CD4-positive, alpha-beta memory T cell (primary cell): ENCODE measurements around the gene DOCK4. TPM values are rescaled to one million over a fixed set of nuclear protein-coding genes. Genes with fewer than 3 reads are reported as not detected.

Source experiments
- CTCF ChIA-PET: fragments of 350-600 bp; sonication (Branson Sonifier 250); formaldehyde crosslinking; loops from one replicate; lab custom pipeline; 2021; ENCODE audit warnings: inconsistent platforms; ENCODE audit not compliant: partially characterized antibody; lab: Charles Lee
- POLR2A ChIA-PET: fragments of 350-600 bp; sonication (Branson Sonifier 250); formaldehyde crosslinking; loops from one replicate; lab custom pipeline; 2021; ENCODE audit not compliant: partially characterized antibody; lab: Charles Lee
- DNase-seq, 5 donors: peaks; one replicate each; pipeline versions ENCODE4 v3.0.0 to v3.0.0-alpha.2; 2020 to 2022; ENCODE audit warnings: mixed read lengths in 1 of 5
- H3K27ac ChIP-seq: one replicate; pipeline ENCODE4 v1.7.0; 2013; ENCODE audit warnings: low read depth, low read length
- H3K27me3 ChIP-seq: 2 replicates; pipeline ENCODE4 v1.7.0; 2013; ENCODE audit warnings: mild to moderate bottlenecking, low read length, moderate library complexity; ENCODE audit not compliant: insufficient read depth
- H3K36me3 ChIP-seq: 2 replicates; pipeline ENCODE4 v1.7.0; 2013; ENCODE audit warnings: mild to moderate bottlenecking, low read length, moderate library complexity; ENCODE audit not compliant: insufficient read depth
- H3K4me1 ChIP-seq: 2 replicates; pipeline ENCODE4 v1.7.0; 2013; ENCODE audit warnings: mild to moderate bottlenecking, low read length, moderate library complexity; ENCODE audit not compliant: insufficient read depth
- H3K4me3 ChIP-seq, 2 donors: one replicate each; pipeline ENCODE4 v1.7.0; 2013; ENCODE audit warnings: low read length in 2 of 2, mild to moderate bottlenecking in 1 of 2
- H3K9me3 ChIP-seq, 2 donors: one replicate each; pipeline ENCODE4 v1.7.0; 2013; ENCODE audit warnings: low read length in 2 of 2, control low read depth in 1 of 2; ENCODE audit not compliant: control insufficient read depth in 1 of 2
- H3K27ac Mint-ChIP-seq, 7 donors: one replicate each; pipeline ENCODE4 v1.8.0; 2020 to 2021; ENCODE audit warnings: mixed read lengths in 7 of 7, mild to moderate bottlenecking in 6 of 7, inconsistent platforms in 3 of 7, moderate library complexity in 3 of 7
- H3K27me3 Mint-ChIP-seq, 2 donors: one replicate each; pipeline ENCODE4 v1.8.0; 2020 to 2021; ENCODE audit warnings: mixed read lengths in 2 of 2
- H3K36me3 Mint-ChIP-seq, 2 donors: one replicate each; pipeline ENCODE4 v1.8.0; 2020 to 2021; ENCODE audit warnings: mixed read lengths in 2 of 2, inconsistent platforms in 1 of 2, mild to moderate bottlenecking in 1 of 2
- H3K4me1 Mint-ChIP-seq, 4 donors: one replicate each; pipeline ENCODE4 v1.8.0; 2020 to 2021; ENCODE audit warnings: mixed read lengths in 4 of 4, mild to moderate bottlenecking in 1 of 4
- H3K4me3 Mint-ChIP-seq, 8 donors: one replicate each; pipeline ENCODE4 v1.8.0; 2020 to 2021; ENCODE audit warnings: mixed read lengths in 8 of 8, mild to moderate bottlenecking in 7 of 8, moderate library complexity in 6 of 8, inconsistent platforms in 3 of 8
- H3K9me3 Mint-ChIP-seq, 8 donors: one replicate each; pipeline ENCODE4 v1.8.0; 2020 to 2021; ENCODE audit warnings: mixed read lengths in 8 of 8, mild to moderate bottlenecking in 5 of 8, inconsistent platforms in 3 of 8, moderate library complexity in 1 of 8
- intact Hi-C: fragments of 100-400 bp; cut with micrococcal nuclease; formaldehyde crosslinking; loops from one replicate; pipeline ENCODE4 v1.15.1; 2023
- polyA plus RNA-seq, 2 donors: library from polyadenylated mRNA; unstranded; fragments of 300-500 nt; fragmentation: Illumina TruSeq; gene quantifications; one replicate each; pipeline ENCODE4 v1.2.3, GENCODE V29; 2021
- total RNA-seq, 2 experiments: library from RNA; stranded (reverse); gene quantifications; one replicate each; pipeline ENCODE4 v1.2.3, GENCODE V29; 2021

The DOCK4 gene
- total and polyA plus RNA-seq, 4 experiments from 2014 or later, result 0.47 to 1.5 (median 1.2) TPM; not detected in 1

GRCh38 chr7:111845853-111846252, 360.3 kb downstream of the DOCK4 start:
- H3K27me3 Mint-ChIP-seq, result no peaks in the 10 kb centered on the region
- CTCF ChIA-PET, result no interaction called here
- no peaks in the 10 kb centered on the region for H3K9me3 ChIP-seq
- no peaks in the 10 kb centered on the region for H3K27me3 ChIP-seq
- no peaks in the 10 kb centered on the region for H3K36me3 Mint-ChIP-seq
- no peak overlapping the region for H3K4me3 Mint-ChIP-seq
- no peak for DNase-seq
- POLR2A ChIA-PET, result no interaction called here
- peaks cover 0 to 13% (median under 1%) of the 10 kb centered on the region in 8 donors for H3K9me3 Mint-ChIP-seq
- no peak overlapping the region for H3K4me3 ChIP-seq
- no peaks in the 10 kb centered on the region for H3K36me3 ChIP-seq
- peaks cover 0 to 5% (median 1%) of the 10 kb centered on the region in 4 donors for H3K4me1 Mint-ChIP-seq
- H3K27ac ChIP-seq, result no peak overlapping the region
- intact Hi-C loops, result no loop called here
- no peak overlapping the region for H3K27ac Mint-ChIP-seq
- no peaks in the 10 kb centered on the region for H3K4me1 ChIP-seq

DNA sequence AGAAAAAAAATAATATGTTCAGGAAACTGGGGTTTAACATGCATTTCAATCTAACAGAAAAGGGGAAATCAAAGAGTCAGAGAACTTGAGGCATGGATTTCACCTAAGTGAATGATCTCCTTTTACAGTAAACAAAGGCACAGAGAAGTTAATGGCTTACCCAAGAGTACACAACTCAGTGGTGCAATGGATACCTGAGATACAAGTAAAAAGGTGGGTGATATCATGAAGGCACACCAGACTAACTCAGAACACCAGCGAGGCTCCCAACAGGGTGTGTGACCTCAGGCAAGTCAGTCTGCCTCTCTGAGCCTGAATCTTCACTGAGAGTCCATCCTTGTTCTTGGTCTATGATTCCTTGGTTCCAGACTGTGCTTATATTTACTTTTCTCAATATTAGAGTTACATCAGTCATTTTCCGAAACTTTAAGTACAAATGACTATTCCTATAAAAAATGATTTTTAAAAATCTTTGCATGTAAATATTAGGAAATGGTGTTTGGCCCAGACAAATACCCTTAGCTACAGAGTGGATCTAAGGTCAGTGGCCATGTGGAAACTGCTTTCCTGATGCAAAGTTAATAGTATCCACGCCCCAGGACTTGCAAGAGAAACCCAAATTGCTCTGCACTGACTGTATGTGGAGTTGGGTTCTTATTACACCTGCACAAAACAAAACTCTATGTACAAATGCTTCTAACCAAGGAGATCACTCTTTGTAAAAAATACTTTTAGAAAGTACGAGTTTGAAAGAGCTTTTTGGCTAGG, 361.1 kb downstream of the DOCK4 start:
- Histone ChIP-seq H3K9me3 (no peaks in the 10 kb centered on the region), H3K27ac (no peak overlapping the region), H3K36me3 (no peaks in the 10 kb centered on the region), H3K4me3 (no peak overlapping the region), H3K27me3 (no peaks in the 10 kb centered on the region), H3K4me1 (no peaks in the 10 kb centered on the region)
- no peak overlapping the region for H3K27ac Mint-ChIP-seq
- POLR2A ChIA-PET, result no interaction called here
- peaks cover 0 to 5% (median 1%) of the 10 kb centered on the region in 4 donors for H3K4me1 Mint-ChIP-seq
- H3K27me3 Mint-ChIP-seq, result no peaks in the 10 kb centered on the region
- H3K36me3 Mint-ChIP-seq, result no peaks in the 10 kb centered on the region
- DNase-seq, result no peak
- peaks cover 0 to 7% (median under 1%) of the 10 kb centered on the region in 8 donors for H3K9me3 Mint-ChIP-seq
- CTCF ChIA-PET, result no interaction called here
- intact Hi-C loops, result no loop called here
- no peak overlapping the region for H3K4me3 Mint-ChIP-seq

- H3K4me1 Mint-ChIP-seq, result peaks cover 0 to 5% (median 1%) of the 10 kb centered on the region in 4 donors
- Histone ChIP-seq H3K9me3 (no peaks in the 10 kb centered on the region), H3K4me1 (no peaks in the 10 kb centered on the region), H3K4me3 (no peak overlapping the region), H3K36me3 (no peaks in the 10 kb centered on the region), H3K27ac (no peak overlapping the region), H3K27me3 (no peaks in the 10 kb centered on the region)
- intact Hi-C loops, result no loop called here
- no peaks in the 10 kb centered on the region for H3K36me3 Mint-ChIP-seq
- H3K9me3 Mint-ChIP-seq, result no peaks in the 10 kb centered on the region
- no peak for DNase-seq
- no peak overlapping the region for H3K27ac Mint-ChIP-seq
- no peaks in the 10 kb centered on the region for H3K27me3 Mint-ChIP-seq
- POLR2A ChIA-PET, result no interaction called here
- no peak overlapping the region for H3K4me3 Mint-ChIP-seq
- CTCF ChIA-PET, result no interaction called here
Measured at GRCh38 chr7:111842491-111842890, 363.7 kb downstream of the DOCK4 start.

GRCh38 chr7:111841596-111842205, 364.5 kb downstream of the DOCK4 start:
- Histone ChIP-seq H3K9me3 (no peaks in the 10 kb centered on the region), H3K27me3 (no peaks in the 10 kb centered on the region), H3K27ac (no peak overlapping the region), H3K4me3 (no peak overlapping the region), H3K36me3 (no peaks in the 10 kb centered on the region), H3K4me1 (no peaks in the 10 kb centered on the region)
- Mint-ChIP-seq H3K27me3 (no peaks in the 10 kb centered on the region), H3K4me3 (no peak overlapping the region), H3K36me3 (no peaks in the 10 kb centered on the region), H3K4me1 (peaks cover 0 to 5% (median 1%) of the 10 kb centered on the region in 4 donors), H3K27ac (no peak overlapping the region), H3K9me3 (peaks cover 0 to 2% (median 0%) of the 10 kb centered on the region in 8 donors)
- intact Hi-C loops, result no loop called here
- POLR2A ChIA-PET, result no interaction called here
- DNase-seq, result no peak
- CTCF ChIA-PET, result no interaction called here

GRCh38 chr7:111840528-111840927, 365.7 kb downstream of the DOCK4 start:
- CTCF ChIA-PET, result no interaction called here
- intact Hi-C loops, result no loop called here
- POLR2A ChIA-PET, result no interaction called here
- Histone ChIP-seq H3K27me3 (no peaks in the 10 kb centered on the region), H3K9me3 (no peaks in the 10 kb centered on the region), H3K27ac (no peak overlapping the region), H3K4me3 (no peak overlapping the region), H3K4me1 (no peaks in the 10 kb centered on the region), H3K36me3 (no peaks in the 10 kb centered on the region)
- peaks cover 0 to 5% (median 1%) of the 10 kb centered on the region in 4 donors for H3K4me1 Mint-ChIP-seq
- H3K9me3 Mint-ChIP-seq, result peaks cover 0 to 2% (median 0%) of the 10 kb centered on the region in 8 donors
- no peak overlapping the region for H3K27ac Mint-ChIP-seq
- no peaks in the 10 kb centered on the region for H3K36me3 Mint-ChIP-seq
- no peak overlapping the region for H3K4me3 Mint-ChIP-seq
- no peak for DNase-seq
- no peaks in the 10 kb centered on the region for H3K27me3 Mint-ChIP-seq

- Histone ChIP-seq H3K27ac (no peak overlapping the region), H3K4me3 (no peak overlapping the region), H3K36me3 (no peaks in the 10 kb centered on the region), H3K9me3 (no peaks in the 10 kb centered on the region), H3K4me1 (no peaks in the 10 kb centered on the region), H3K27me3 (no peaks in the 10 kb centered on the region)
- intact Hi-C loops, result no loop called here
- Mint-ChIP-seq H3K27ac (no peak overlapping the region), H3K4me1 (peaks cover 0 to 5% (median 1%) of the 10 kb centered on the region in 4 donors), H3K9me3 (peaks cover 0 to 2% (median 0%) of the 10 kb centered on the region in 8 donors), H3K36me3 (no peaks in the 10 kb centered on the region), H3K4me3 (no peak overlapping the region), H3K27me3 (no peaks in the 10 kb centered on the region)
- ChIA-PET CTCF (no interaction called here), POLR2A (no interaction called here)
- DNase-seq, result no peak
Measured at GRCh38 chr7:111839261-111839660, 366.9 kb downstream of the DOCK4 start.

DNA sequence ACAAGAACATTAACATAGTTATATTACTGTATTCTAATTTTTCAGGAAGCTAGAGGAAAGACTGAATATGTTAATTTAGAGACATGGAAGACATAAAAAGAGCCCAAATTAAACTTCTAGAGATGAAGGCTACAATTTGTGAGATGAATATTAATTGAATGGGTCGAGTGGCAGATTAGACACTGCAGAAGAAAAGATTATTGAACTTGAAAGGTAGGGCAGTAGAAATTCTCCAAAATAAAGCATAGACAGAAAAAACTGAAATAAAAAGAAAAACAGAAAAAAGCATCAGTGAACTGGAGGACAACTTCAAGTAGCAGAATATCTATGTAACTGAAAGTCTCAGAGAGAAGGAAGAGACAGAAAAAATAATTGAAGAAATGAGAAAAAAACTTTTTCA, 369.6 kb downstream of the DOCK4 start:
- intact Hi-C loops, result no loop called here
- no peaks in the 10 kb centered on the region for H3K27me3 Mint-ChIP-seq
- H3K27ac ChIP-seq, result no peak overlapping the region
- H3K4me1 Mint-ChIP-seq, result peaks cover 0 to 2% (median 0%) of the 10 kb centered on the region in 4 donors
- H3K36me3 ChIP-seq, result no peaks in the 10 kb centered on the region
- H3K27ac Mint-ChIP-seq, result no peak overlapping the region
- no peak overlapping the region for H3K4me3 ChIP-seq
- H3K36me3 Mint-ChIP-seq, result no peaks in the 10 kb centered on the region
- no peaks in the 10 kb centered on the region for H3K4me1 ChIP-seq
- POLR2A ChIA-PET, result no interaction called here
- H3K27me3 ChIP-seq, result no peaks in the 10 kb centered on the region
- no peaks in the 10 kb centered on the region for H3K9me3 ChIP-seq
- no peak for DNase-seq
- peaks cover 0 to 2% (median 0%) of the 10 kb centered on the region in 8 donors for H3K9me3 Mint-ChIP-seq
- CTCF ChIA-PET, result no interaction called here
- no peak overlapping the region for H3K4me3 Mint-ChIP-seq
